NCI-H1105 treated with DMSO at 0.1 percent for 48 hours (cell line): Measurements from ENCODE around the gene TLNRD1.

Experiments used
- DNase-seq: peaks from one replicate; lab custom pipeline; 2025; lab: John Stamatoyannopoulos, UW

The TLNRD1 gene

DNA sequence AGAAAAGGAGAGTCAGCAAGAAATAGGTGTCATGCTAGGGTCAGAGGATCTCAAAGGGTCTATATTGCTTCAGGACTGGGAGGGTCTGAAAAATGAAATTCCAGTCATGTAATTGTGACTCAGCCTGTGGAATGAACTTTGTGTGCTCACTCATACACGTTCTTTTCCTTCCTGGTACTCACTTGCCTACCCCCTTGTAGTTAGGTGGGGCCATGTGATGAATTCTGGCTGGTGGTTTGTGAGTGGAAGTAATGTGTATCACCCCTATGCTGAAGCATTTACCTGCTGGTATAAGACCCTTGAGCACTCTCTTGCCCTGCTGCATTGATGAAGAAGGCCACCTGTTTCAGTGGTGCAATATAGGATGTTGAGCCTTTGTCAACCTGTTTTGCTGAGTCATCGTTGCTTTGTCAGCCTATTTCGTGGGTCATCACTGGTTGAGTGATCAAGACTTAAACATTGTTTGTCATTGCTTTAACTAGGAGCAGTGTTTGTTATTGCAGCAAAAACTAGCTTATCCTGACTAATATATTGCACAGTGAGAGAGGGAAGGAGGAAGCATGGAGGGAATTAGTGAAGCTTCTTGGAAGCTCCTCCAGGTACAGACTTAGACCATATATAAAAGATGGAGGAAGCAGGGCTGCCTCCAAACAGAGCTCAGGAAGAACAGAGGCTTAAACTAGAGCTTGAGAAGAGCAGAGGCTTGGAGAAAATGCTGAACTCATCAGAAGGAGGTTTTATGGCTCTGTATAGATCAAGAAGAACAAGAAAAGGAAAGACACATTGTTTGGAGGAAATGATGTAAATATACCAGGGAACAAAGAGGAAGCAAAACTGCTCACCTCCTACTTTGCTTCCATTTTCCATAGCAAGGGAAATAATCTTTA, 28.9 kb downstream of the TLNRD1 start:
- no peak for DNase-seq

- no peak for DNase-seq
These were observed 29.6 kb downstream of the TLNRD1 start for GRCh38 chr15:81030301-81030750.

- no peak for DNase-seq
These were observed 30.5 kb downstream of the TLNRD1 start for GRCh38 chr15:81031203-81031602.

- DNase-seq: no peak
These were observed 31.6 kb downstream of the TLNRD1 start for GRCh38 chr15:81032355-81032754.

- no peak for DNase-seq
These were observed 32.1 kb downstream of the TLNRD1 start for GRCh38 chr15:81032818-81033217.

- DNase-seq: no peak
These were observed 32.8 kb downstream of the TLNRD1 start for GRCh38 chr15:81033508-81033907.

DNA sequence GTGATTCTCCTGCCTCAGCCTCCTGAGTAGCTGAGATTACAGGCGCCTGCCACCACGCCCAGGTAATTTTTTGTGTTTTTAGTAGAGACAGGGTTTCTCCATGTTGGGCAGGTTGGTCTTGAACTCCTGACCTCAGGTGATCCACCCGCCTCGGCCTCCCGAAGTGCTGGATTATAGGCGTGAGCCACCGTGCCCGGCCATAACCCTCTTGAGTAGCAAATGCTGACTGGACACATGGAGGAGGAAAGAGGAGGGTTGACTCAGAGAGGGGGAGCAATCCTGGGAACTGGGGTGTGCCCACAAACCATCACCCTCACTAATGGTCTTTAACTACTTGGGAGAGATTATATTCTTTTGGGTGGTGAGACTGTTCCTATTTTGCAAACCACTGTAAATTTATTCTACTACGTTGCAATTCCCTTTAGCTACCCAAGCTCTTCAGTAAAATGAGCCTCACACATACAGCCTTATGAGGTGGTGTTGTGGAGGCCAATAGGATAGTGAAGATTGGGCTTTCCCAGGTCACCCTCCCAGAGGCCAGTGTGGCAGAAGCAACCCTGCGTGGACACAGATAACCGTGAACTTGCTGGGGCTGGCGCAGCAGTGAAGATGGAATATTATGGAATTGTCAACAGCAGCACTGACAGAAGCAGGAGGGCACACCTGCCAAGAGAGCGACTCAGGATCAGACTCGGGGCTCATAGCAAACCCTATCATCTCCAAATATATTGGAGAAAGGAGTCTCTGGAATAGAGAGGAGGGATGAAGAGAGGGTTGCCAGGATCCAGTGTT, 37.4 kb downstream of the TLNRD1 start:
- no peak for DNase-seq

DNA sequence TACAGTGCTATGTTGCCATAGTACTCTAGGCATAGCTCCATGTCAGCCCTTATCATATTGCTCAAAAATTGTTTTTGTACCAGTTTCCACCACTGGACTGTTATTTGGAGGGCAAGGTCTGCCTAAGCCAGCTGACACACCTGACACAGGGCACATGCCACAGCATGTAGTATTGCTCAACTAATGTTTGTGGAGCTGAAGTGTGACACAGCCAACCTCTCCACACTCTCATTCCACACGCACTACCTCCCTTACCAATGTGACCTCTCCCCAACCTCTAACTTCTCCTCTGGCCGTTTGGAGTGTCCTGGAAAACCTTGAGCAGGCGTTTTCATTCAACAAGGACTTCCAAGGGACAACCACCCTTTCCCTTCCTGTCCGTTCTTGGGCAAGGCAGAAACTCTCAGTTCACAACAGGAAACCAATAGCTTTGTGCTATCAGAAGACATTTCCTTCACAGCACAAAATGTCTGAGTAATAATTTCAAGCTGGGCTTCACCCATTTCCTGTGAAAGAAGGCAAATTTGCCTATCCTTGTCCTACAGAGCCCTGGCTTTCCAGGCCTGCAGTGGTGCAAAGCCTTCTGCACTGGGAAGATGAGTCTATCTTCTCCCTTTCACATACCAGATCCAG, 38.4 kb downstream of the TLNRD1 start:
- no peak for DNase-seq

GRCh38 chr15:81040757-81041156, 40.0 kb downstream of the TLNRD1 start:
- DNase-seq: no peak

DNA sequence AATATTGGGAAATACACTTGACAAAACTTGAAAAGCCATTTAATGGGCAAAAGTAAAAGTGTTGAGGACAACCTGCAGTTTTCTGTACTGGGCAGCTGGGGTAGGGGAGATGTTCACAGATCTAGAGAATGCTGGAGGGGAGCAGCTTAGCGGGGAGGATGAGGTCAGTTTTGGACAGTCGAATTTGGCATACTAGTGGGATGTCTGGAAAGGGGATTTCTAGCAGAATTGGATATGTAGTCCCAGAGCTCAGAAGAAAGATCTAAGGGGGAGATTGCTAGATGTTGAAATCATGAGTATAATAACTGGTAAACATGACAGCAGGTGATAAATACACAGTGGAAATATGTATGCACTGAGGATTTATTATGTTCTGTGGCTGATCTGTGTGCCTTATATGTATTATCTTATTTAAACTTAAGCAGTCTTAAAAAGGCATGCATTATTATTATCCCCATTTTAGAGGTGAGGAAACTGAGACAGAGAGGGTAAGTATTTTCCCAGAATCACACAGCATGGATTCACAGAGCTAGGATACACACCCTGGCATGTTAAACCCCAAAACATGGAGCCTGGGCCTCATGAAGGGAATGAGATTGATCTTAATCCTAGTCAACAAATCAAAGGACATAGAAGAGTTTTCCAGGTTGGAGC, 42.7 kb downstream of the TLNRD1 start:
- no peak for DNase-seq

GRCh38 chr15:81043935-81044575, 43.3 kb downstream of the TLNRD1 start:
- no peak for DNase-seq

DNA sequence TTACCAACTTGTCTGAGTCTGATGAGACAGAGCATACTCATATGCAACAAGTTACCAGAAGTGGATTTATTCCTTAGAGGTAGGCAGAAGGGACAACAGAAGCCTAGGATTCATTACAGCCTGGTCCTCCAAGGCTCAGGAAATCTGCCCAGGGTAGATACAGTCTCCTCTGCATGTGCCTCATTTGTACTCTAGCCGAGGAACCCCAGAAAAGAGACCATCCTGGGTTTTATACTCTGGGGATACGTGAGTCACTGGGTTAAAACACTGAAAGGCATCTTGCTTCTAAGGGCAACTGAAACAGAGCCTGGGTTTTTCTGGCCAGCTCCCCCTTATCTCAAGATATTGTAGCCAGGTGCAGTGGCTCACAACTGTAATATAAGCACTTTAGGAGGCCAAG, 45.6 kb downstream of the TLNRD1 start:
- no peak for DNase-seq

- DNase-seq: no peak
These were observed 47.2 kb downstream of the TLNRD1 start for GRCh38 chr15:81047928-81048327.

DNA sequence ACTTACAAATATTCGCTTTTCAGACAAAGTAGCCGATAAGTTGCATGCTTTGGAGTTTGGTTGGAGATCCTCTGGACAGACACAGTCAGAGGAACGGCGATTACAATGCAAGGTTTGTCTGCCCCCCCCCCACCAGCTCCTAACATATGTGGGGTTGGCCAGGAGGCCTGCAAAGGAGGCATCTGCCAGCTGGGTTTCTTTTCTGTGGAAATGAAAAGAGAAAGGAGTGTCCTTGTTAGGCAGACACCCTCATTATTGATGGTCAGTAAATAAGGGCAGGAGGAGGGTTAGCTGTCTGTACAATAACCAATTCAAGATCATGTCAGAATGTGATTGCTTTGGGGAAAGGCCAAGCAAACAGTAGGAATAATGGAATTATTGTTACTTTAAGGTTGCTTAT, 49.1 kb downstream of the TLNRD1 start:
- DNase-seq: no peak

DNA sequence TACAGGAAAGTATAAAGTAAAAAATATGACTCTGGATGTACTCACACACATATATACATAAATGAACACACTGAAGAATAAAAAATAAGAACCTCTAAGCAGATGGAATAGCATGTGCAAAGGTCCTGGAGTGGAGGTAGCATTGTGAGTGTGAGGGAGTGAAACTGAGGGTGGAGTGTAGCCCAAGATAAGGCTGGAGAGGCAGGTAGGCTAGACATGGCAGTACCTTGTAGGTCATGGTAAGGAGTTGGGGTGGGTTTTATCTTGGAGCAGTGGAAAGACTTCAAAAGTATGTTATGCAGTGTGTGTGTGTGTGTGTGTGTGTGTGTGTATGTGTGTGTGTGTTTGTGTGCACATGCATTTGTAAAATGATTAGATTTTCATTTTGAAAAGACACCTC, 49.5 kb downstream of the TLNRD1 start:
- DNase-seq: no peak

GRCh38 chr15:81050805-81051204, 50.1 kb downstream of the TLNRD1 start:
- DNase-seq: no peak

- no peak for DNase-seq
These were observed 51.3 kb downstream of the TLNRD1 start for GRCh38 chr15:81052046-81052445.

DNA sequence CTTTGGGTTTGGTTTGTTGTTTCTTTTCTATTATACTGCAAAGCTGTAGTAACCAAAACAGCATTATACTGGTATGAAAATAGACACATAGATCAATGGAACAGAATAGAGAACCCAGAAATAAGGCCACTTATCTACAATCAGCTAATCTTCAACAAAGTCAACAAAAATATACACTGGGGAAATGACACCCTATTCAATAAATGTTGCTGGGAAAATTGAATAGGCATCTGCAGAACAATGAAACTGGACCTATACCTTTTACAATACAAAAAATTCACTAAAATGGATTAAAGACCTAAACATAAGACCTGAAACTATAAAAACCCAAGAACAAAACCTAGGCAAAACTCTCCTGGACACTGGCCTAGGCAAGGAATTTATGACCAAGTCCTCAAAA, 52.9 kb downstream of the TLNRD1 start:
- DNase-seq: no peak

DNA sequence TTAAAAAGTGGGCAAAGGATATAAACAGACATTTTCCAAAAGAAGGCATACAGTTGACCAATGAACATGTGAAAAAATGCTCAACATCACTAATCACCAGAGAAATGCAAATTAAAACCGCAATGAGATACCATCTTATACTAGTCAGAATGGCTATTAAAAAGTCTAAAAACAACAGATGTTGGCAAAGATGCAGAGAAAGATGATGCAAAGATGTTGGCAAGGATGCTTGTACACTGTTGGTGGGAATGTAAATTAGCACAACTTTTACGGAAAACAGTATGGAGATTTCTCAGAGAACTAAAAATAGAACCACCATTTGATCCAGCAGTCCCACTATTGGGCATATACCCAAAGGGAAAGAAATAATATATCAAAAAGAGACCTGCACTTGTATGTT, 53.5 kb downstream of the TLNRD1 start:
- DNase-seq: no peak
